Nephron (organoid): ENCODE results near the gene E2F8.

Experiments used
- H3K27ac Mint-ChIP-seq, 3 experiments: 2 replicates each; pipeline ENCODE4 v1.8.0; 2020; ENCODE audit warnings: mixed read lengths in 3 of 3, mild to moderate bottlenecking in 2 of 3, moderate library complexity in 1 of 3
- H3K27me3 Mint-ChIP-seq: 2 replicates; pipeline ENCODE4 v1.8.0; 2021; ENCODE audit warnings: low read depth, mild to moderate bottlenecking, moderate library complexity, mixed read lengths
- H3K36me3 Mint-ChIP-seq: 2 replicates; pipeline ENCODE4 v1.8.0; 2020; ENCODE audit warnings: low read depth, mixed read lengths
- H3K4me1 Mint-ChIP-seq: 2 replicates; pipeline ENCODE4 v1.8.0; 2020; ENCODE audit warnings: mixed read lengths
- H3K4me3 Mint-ChIP-seq, 3 experiments: 2 replicates each; pipeline ENCODE4 v1.8.0; 2020; ENCODE audit warnings: mild to moderate bottlenecking in 3 of 3, mixed read lengths in 3 of 3, moderate library complexity in 2 of 3
- H3K9me3 Mint-ChIP-seq: 2 replicates; pipeline ENCODE4 v1.8.0; 2020; ENCODE audit warnings: mixed read lengths
- CTCF ChIP-seq, 3 experiments: fragments of 200-600 bp; sonication (generic); IDR thresholded peaks; one replicate each; pipeline ENCODE4 v1.5.0; 2021; ENCODE audit warnings: antibody characterized with exemption in 3 of 3; ENCODE audit not compliant: unreplicated experiment in 3 of 3

The E2F8 gene

GRCh38 chr11:19240420-19241259, at the start of gene E2F8:
Gene E2F8, minus strand, starts transcription at chr11:19240945. Its CDS starts 824 bp downstream, at chr11:19240121.
- H3K27me3 Mint-ChIP-seq = peaks cover 49% of the 10 kb centered on the region
- no peak for TF ChIP-seq CTCF (IDR thresholded peaks at IDR 0.05; ENCODE audit: unreplicated experiment in 3 of 3)
- peak within 1 kb of the TSS; percentile 94 to 96 (median 95) for H3K4me3 Mint-ChIP-seq
- no peaks in the 10 kb centered on the region for H3K9me3 Mint-ChIP-seq
- peak within 1 kb of the TSS in 2 of 3 experiments; percentile 27 to 52 for H3K27ac Mint-ChIP-seq
- H3K4me1 Mint-ChIP-seq = peaks cover 43% of the 10 kb centered on the region
- H3K36me3 Mint-ChIP-seq = peaks cover 8% of the 10 kb centered on the region

- Mint-ChIP-seq H3K4me3 (no peak overlapping the region), H3K4me1 (no peaks in the 10 kb centered on the region), H3K9me3 (no peaks in the 10 kb centered on the region), H3K27ac (no peak overlapping the region), H3K36me3 (no peaks in the 10 kb centered on the region), H3K27me3 (peaks cover 15% of the 10 kb centered on the region)
- no peak for TF ChIP-seq CTCF (IDR thresholded peaks at IDR 0.05; ENCODE audit: unreplicated experiment in 3 of 3)
Observed at GRCh38 chr11:19290356-19290755, 49.6 kb upstream of the E2F8 start.

- Mint-ChIP-seq H3K27me3 (peaks cover 15% of the 10 kb centered on the region), H3K4me3 (no peak overlapping the region), H3K36me3 (no peaks in the 10 kb centered on the region), H3K4me1 (no peaks in the 10 kb centered on the region), H3K27ac (no peak overlapping the region), H3K9me3 (no peaks in the 10 kb centered on the region)
- TF ChIP-seq CTCF (IDR thresholded peaks at IDR 0.05; ENCODE audit: unreplicated experiment in 3 of 3) = no peak
Observed at GRCh38 chr11:19288256-19288655, 47.5 kb upstream of the E2F8 start.

GRCh38 chr11:19286411-19286810, 45.7 kb upstream of the E2F8 start:
- no peaks in the 10 kb centered on the region for H3K4me1 Mint-ChIP-seq
- no peaks in the 10 kb centered on the region for H3K36me3 Mint-ChIP-seq
- TF ChIP-seq CTCF (IDR thresholded peaks at IDR 0.05; ENCODE audit: unreplicated experiment in 3 of 3) = no peak
- H3K4me3 Mint-ChIP-seq = no peak overlapping the region
- H3K27me3 Mint-ChIP-seq = peaks cover 15% of the 10 kb centered on the region
- H3K9me3 Mint-ChIP-seq = no peaks in the 10 kb centered on the region
- H3K27ac Mint-ChIP-seq = no peak overlapping the region

- no peak for TF ChIP-seq CTCF (IDR thresholded peaks at IDR 0.05; ENCODE audit: unreplicated experiment in 3 of 3)
- H3K4me3 Mint-ChIP-seq = no peak overlapping the region
Observed at GRCh38 chr11:19284881-19285280, 44.1 kb upstream of the E2F8 start.

GRCh38 chr11:19283991-19284390, 43.2 kb upstream of the E2F8 start:
- Mint-ChIP-seq H3K36me3 (no peaks in the 10 kb centered on the region), H3K27ac (no peak overlapping the region), H3K4me3 (no peak overlapping the region), H3K4me1 (peaks cover 9% of the 10 kb centered on the region), H3K9me3 (no peaks in the 10 kb centered on the region), H3K27me3 (peaks cover 11% of the 10 kb centered on the region)
- no peak for TF ChIP-seq CTCF (IDR thresholded peaks at IDR 0.05; ENCODE audit: unreplicated experiment in 3 of 3)

More at GRCh38 chr11:19284881-19285280, 44.1 kb upstream of the E2F8 start:
- Mint-ChIP-seq H3K27ac (no peak overlapping the region), H3K4me1 (peaks cover 9% of the 10 kb centered on the region), H3K36me3 (no peaks in the 10 kb centered on the region), H3K9me3 (no peaks in the 10 kb centered on the region), H3K27me3 (peaks cover 11% of the 10 kb centered on the region)
